Activated naive CD8-positive, alpha-beta T cell treated with anti-CD3 and anti-CD28 coated beads, Interleukin-2, amount 10 ng/mL, durations not matched to agents 7 days and 5 days (primary cell): Measurements from ENCODE around the gene CHMP1B. TPM values are rescaled to one million over a fixed set of nuclear protein-coding genes. Genes with fewer than 3 reads are reported as not detected.
"Not testable (repeated sequence)": the region's sequence is repeated elsewhere in the genome, so short reads cannot be mapped to it uniquely, and the experiment has no call there.

ENCODE experiments used
- ATAC-seq: fragments of 150-1000 bp; cut with Tn5 transposase; one replicate; pipeline ENCODE4 v1.10.0; 2021; ENCODE audit warnings: low read depth, moderate library complexity
- POLR2A ChIA-PET: fragments of 350-600 bp; sonication (Branson Sonifier 250); formaldehyde crosslinking; loops from one replicate; lab custom pipeline; 2021; ENCODE audit warnings: antibody characterized with exemption; lab: Charles Lee
- DNase-seq: peaks from one replicate; pipeline ENCODE4 v3.0.0; 2021
- H3K27ac Mint-ChIP-seq: one replicate; pipeline ENCODE4 v1.8.0; 2022; ENCODE audit warnings: mild to moderate bottlenecking, mixed read lengths
- H3K27me3 Mint-ChIP-seq: one replicate; pipeline ENCODE4 v1.8.0; 2022; ENCODE audit warnings: mild to moderate bottlenecking, moderate library complexity, mixed read lengths
- H3K36me3 Mint-ChIP-seq: one replicate; pipeline ENCODE4 v1.8.0; 2021; ENCODE audit warnings: mild to moderate bottlenecking, mixed read lengths
- H3K4me1 Mint-ChIP-seq: one replicate; pipeline ENCODE4 v1.8.0; 2021; ENCODE audit warnings: mixed read lengths
- H3K4me3 Mint-ChIP-seq: one replicate; pipeline ENCODE4 v1.8.0; 2022; ENCODE audit warnings: mild to moderate bottlenecking, moderate library complexity, mixed read lengths
- H3K9me3 Mint-ChIP-seq: one replicate; pipeline ENCODE4 v1.8.0; 2021; ENCODE audit warnings: mixed read lengths
- total RNA-seq, 2 experiments: library from RNA; stranded (reverse); gene quantifications; one replicate each; pipeline ENCODE4 v1.2.3, GENCODE V29; 2021

CHMP1B gene
- total RNA-seq, 2 experiments from 2014 or later = 35.1 to 35.2 TPM

DNA sequence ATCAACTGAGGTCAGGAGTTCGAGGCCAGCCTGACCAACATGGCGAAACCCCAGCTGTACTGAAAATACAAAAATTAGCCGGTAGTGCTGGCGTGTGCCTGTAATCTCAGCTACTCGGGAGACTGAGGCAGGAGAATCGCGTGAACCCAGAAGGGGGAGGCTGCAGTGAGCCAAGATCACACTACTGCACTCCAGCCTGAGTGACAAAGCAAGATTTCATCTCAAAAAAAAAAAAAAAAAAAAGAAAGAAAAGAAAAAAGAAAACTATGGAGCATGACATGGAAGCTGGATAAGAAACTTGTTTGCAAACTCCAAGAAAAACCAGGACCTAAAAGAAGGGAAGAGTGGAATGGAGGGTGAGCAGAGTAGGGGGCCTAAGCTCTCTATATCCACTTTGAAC lies 1.9 kb upstream of the CHMP1B start:
- DNase-seq = no peak
- no peak overlapping the region for H3K27ac Mint-ChIP-seq
- H3K4me1 Mint-ChIP-seq = peaks cover 11% of the 10 kb centered on the region
- H3K36me3 Mint-ChIP-seq = no peaks in the 10 kb centered on the region
- H3K9me3 Mint-ChIP-seq = no peaks in the 10 kb centered on the region
- peaks cover 3% of the 10 kb centered on the region for H3K27me3 Mint-ChIP-seq
- no peak overlapping the region for H3K4me3 Mint-ChIP-seq
- no peak for ATAC-seq
- POLR2A ChIA-PET = no interaction called here

DNA sequence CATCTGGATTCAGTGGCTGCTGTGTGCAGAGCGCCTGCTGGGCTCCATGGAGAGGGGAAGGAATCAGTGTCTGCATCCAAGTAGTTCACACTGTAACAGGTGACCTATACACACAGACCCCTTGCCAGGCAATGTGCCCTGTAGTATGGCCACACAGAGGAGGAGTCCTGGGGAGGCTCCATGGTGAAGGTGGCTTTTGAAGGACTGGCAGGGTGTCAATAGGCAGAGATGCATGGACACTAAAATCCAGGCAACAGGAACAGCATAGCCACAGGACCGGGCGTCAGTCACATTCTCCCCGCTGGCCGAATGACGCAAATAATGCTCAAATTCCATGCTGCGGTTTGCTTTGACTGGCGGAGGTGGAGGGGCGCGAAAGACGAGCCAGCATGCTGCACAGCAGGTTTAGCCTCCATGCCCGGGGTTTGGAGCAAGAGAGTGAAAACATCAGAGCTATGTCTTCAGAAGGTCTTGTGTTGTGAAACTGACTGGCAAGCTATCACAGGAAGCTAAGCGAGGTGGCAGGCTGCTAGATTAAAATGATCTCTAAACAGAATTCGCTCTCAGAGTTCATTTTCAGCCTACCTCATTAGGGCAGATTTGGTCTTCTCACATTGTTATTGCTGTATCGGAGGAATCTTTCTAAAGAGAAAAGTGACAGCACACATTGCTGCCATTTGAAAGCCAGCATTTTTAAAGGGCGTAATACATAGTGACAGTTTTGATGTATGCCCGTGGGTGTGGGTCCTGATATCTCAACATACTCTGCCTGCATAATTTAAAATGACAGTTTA lies 1.2 kb upstream of the CHMP1B start:
- Mint-ChIP-seq H3K4me3 (peak overlapping the region; percentile 100), H3K27me3 (peaks cover 3% of the 10 kb centered on the region), H3K4me1 (peaks cover 11% of the 10 kb centered on the region), H3K27ac (peak overlapping the region; percentile 100), H3K36me3 (no peaks in the 10 kb centered on the region), H3K9me3 (no peaks in the 10 kb centered on the region)
- DNase-seq = peak; percentile 47
- POLR2A ChIA-PET = interaction anchor here (2.9 kb wide), 1 partner anchor 59 kb away, joined by 13 read pairs; the partner anchor contains the start of gene MPPE1
- peak; percentile 19 for ATAC-seq

GRCh38 chr18:11850821-11851145 lies 430 bp upstream of the CHMP1B start:
- Mint-ChIP-seq H3K27ac (peak overlapping the region; percentile 100), H3K36me3 (no peaks in the 10 kb centered on the region), H3K4me1 (peaks cover 11% of the 10 kb centered on the region), H3K9me3 (no peaks in the 10 kb centered on the region), H3K27me3 (peaks cover 2% of the 10 kb centered on the region), H3K4me3 (peak overlapping the region; percentile 100)
- POLR2A ChIA-PET = interaction anchor here (2.9 kb wide), 1 partner anchor 58 kb away, joined by 13 read pairs; the partner anchor contains the start of gene MPPE1
- DNase-seq (no peak), ATAC-seq (peak; percentile 15)

DNA sequence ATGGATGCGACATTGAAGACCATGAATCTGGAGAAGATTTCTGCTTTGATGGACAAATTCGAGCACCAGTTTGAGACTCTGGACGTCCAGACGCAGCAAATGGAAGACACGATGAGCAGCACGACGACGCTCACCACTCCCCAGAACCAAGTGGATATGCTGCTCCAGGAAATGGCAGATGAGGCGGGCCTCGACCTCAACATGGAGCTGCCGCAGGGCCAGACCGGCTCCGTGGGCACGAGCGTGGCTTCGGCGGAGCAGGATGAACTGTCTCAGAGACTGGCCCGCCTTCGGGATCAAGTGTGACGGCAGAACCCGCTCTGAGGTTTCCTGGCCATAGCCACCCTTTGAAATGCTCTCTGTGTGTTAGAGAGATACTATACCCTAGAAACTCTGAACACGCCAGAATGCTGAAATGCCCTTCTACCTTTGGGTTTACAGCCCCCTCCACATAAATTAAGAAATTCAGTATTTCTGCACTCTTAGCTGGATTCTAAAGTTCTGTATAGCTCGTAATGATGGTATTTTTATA lies 659 bp downstream of the CHMP1B start:
- Mint-ChIP-seq H3K36me3 (no peaks in the 10 kb centered on the region), H3K9me3 (no peaks in the 10 kb centered on the region), H3K27ac (peak overlapping the region; percentile 100), H3K4me3 (peak overlapping the region; percentile 100), H3K4me1 (peaks cover 11% of the 10 kb centered on the region), H3K27me3 (peaks cover 2% of the 10 kb centered on the region)
- DNase-seq (peak; percentile 67), ATAC-seq (peak; percentile 53)
- POLR2A ChIA-PET = interaction anchor here (0.6 to 2.9 kb wide), 2 partner anchors 57 to 518 kb away, joined by 3 to 13 read pairs; partner anchors contain the start of gene MPPE1

- H3K9me3 Mint-ChIP-seq, POLR2A ChIA-PET, ATAC-seq, H3K4me3 Mint-ChIP-seq, DNase-seq, H3K36me3 Mint-ChIP-seq, H3K27ac Mint-ChIP-seq, H3K27me3 Mint-ChIP-seq: not testable (repeated sequence)
- H3K4me1 Mint-ChIP-seq = peaks cover 12% of the 10 kb centered on the region
Measured at GRCh38 chr18:11854554-11854953, 3.3 kb downstream of the CHMP1B start.

DNA sequence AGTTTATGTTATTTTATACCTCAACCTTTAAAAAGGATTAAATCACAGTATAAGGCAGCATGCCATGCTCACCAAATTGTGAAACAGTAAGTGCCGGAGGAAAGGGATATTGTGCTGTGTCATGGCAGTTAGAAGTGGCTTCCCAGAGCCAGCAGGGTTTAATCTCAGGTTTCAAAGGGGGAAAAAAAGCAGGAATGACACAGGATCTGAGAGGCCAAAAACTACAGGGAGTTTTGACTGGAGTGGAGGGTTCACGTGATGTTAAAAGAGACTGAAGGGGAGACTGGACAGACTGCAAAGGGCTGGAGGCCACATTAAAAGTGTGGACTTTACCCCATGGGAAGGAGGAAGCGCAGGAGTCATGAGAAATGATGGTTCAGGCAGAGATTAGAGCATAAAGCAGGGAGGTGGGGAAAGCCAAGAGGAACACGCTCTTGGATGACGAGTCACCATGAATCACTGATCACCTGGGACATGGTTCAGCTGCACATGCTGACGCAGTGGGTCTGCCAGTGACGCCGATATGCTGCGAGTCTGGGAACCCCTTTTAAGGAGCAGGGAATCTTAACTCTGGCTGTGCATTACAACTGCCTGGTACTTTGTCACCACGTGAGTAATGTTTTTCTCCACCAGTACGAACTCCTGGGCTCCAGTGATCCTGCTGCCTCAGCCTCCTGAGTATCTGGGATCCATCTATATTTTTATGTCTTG lies 6.1 kb downstream of the CHMP1B start:
- POLR2A ChIA-PET = no interaction called here
- Mint-ChIP-seq H3K9me3 (no peaks in the 10 kb centered on the region), H3K4me3 (no peak overlapping the region), H3K27ac (no peak overlapping the region), H3K36me3 (no peaks in the 10 kb centered on the region), H3K27me3 (no peaks in the 10 kb centered on the region), H3K4me1 (peaks cover 6% of the 10 kb centered on the region)
- ATAC-seq (no peak), DNase-seq (no peak)

DNA sequence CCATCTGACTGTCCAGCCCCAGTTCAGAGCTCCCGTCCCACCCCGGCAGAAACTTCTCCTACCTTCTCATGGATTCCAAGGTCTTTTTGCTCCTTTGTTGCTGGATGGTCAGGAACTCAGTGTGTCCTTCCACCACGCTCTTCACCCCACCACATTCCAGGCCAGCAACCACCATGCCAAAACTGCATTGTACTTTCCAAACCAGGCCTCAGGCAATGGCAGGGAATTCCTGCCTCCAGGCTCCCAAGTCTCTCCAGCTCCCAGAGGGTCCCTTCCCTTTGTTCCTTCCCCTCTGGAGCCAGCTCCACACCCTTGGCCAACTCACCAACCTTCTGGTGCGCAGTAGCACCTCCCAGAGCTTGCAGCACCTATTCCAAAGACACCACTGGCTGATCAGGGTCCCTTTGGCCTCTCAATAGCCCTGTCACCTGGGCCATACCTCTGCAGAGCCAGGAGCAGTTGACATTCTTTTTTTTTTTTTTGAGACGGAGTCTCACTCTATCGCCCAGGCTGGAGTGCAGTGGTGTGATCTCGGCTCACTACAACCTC lies 8.1 kb downstream of the CHMP1B start:
- no peaks in the 10 kb centered on the region for H3K27me3 Mint-ChIP-seq
- POLR2A ChIA-PET = no interaction called here
- H3K4me1 Mint-ChIP-seq = peaks cover 6% of the 10 kb centered on the region

DNA sequence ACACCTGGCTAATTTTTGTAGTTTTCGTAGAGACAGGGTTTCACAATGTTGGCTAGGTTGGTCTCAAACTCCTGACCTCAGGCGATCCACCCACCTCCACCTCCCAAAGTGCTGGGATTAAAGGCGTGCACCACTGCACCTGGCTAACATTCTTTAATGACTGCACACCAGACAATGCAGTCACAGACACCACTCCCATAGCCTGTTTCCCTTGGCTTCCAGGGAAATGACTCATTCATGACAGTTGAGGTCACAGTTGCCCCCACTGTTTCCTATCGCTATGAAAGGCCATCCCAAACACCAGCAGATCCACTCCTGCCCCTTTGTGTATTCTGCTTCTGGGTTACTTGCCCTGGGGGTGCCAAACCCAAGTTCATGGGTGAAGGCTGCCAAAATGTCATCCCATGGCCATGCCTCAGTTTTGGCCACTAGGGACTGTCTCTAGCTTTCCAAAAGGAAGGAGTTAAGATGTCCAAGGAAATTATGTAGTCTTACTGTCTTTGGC lies 8.7 kb downstream of the CHMP1B start:
- no peaks in the 10 kb centered on the region for H3K27me3 Mint-ChIP-seq
- DNase-seq = no peak
- no peak for ATAC-seq
- H3K36me3 Mint-ChIP-seq = no peaks in the 10 kb centered on the region
- H3K27ac Mint-ChIP-seq = no peak overlapping the region
- H3K9me3 Mint-ChIP-seq = no peaks in the 10 kb centered on the region
- POLR2A ChIA-PET = no interaction called here
- H3K4me3 Mint-ChIP-seq = no peak overlapping the region
- peaks cover 6% of the 10 kb centered on the region for H3K4me1 Mint-ChIP-seq

More for the DNA sequence above, 8.1 kb downstream of the CHMP1B start:
- Mint-ChIP-seq H3K36me3 (no peaks in the 10 kb centered on the region), H3K4me3 (no peak overlapping the region), H3K27ac (no peak overlapping the region), H3K9me3 (no peaks in the 10 kb centered on the region)
- ATAC-seq = no peak
- DNase-seq = no peak

GRCh38 chr18:11860594-11861450 lies 9.6 kb downstream of the CHMP1B start:
- ATAC-seq (no peak), DNase-seq (no peak)
- Mint-ChIP-seq H3K36me3 (no peaks in the 10 kb centered on the region), H3K4me3 (no peak overlapping the region), H3K4me1 (peaks cover 6% of the 10 kb centered on the region), H3K9me3 (no peaks in the 10 kb centered on the region), H3K27me3 (no peaks in the 10 kb centered on the region), H3K27ac (no peak overlapping the region)
- POLR2A ChIA-PET = no interaction called here

- H3K4me1 Mint-ChIP-seq = peaks cover 6% of the 10 kb centered on the region
- H3K36me3 Mint-ChIP-seq = no peaks in the 10 kb centered on the region
- POLR2A ChIA-PET = no interaction called here
- H3K9me3 Mint-ChIP-seq = no peaks in the 10 kb centered on the region
- H3K27me3 Mint-ChIP-seq = no peaks in the 10 kb centered on the region
- ATAC-seq = no peak
- no peak overlapping the region for H3K4me3 Mint-ChIP-seq
- H3K27ac Mint-ChIP-seq = no peak overlapping the region
- no peak for DNase-seq
Measured at GRCh38 chr18:11861583-11862288, 10.5 kb downstream of the CHMP1B start.

- Mint-ChIP-seq H3K9me3 (no peaks in the 10 kb centered on the region), H3K36me3 (no peaks in the 10 kb centered on the region), H3K4me1 (peaks cover 6% of the 10 kb centered on the region), H3K4me3 (no peak overlapping the region), H3K27me3 (no peaks in the 10 kb centered on the region), H3K27ac (no peak overlapping the region)
- no peak for ATAC-seq
- DNase-seq = no peak
- POLR2A ChIA-PET = no interaction called here
Measured at GRCh38 chr18:11862468-11863137, 11.4 kb downstream of the CHMP1B start.

DNA sequence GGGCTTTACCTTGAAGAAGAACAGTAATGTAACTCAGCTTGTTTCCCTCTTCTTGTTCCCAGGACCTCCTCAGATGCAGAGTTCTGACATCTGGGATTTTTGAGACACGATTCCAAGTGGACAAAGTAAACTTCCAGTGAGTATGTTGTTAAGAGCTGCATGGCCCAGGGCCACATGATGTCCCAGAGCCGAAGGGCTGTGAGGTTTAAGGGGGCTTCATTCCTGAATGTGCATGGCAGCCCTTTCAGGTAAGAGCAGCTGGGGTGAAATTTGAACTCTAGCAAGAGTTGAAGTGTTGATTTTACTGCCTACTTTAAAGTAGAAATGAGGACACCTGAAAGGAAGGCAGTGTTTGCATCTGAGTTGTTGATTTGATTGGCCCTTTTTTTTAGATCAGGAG lies 13.3 kb downstream of the CHMP1B start:
- POLR2A ChIA-PET = no interaction called here
- Mint-ChIP-seq H3K27me3 (no peaks in the 10 kb centered on the region), H3K36me3 (no peaks in the 10 kb centered on the region), H3K27ac (no peak overlapping the region), H3K4me1 (peaks cover 3% of the 10 kb centered on the region), H3K9me3 (no peaks in the 10 kb centered on the region), H3K4me3 (no peak overlapping the region)
- DNase-seq (no peak), ATAC-seq (no peak)
